ENCODE measurements around the gene MFSD12. TPM values are rescaled to one million over a fixed set of nuclear protein-coding genes. Genes with fewer than 3 reads are reported as not detected.

The MFSD12 gene
- total RNA-seq, 1 donor from 2014 or later = 181 TPM

GRCh38 chr19:3528080-3528479, 29.3 kb downstream of the MFSD12 start:
- Histone ChIP-seq H3K79me2 (ENCODE audit: insufficient read depth, low read length) (peaks cover 28% of the 10 kb centered on the region), H3K36me3 (ENCODE audit: insufficient read depth, low read length) (peaks cover 4% of the 10 kb centered on the region), H3K4me3 (ENCODE audit: insufficient read depth, low read depth, low read length) (no peak overlapping the region), H3K4me2 (ENCODE audit: low read length) (no peak overlapping the region), H4K20me1 (ENCODE audit: insufficient read depth, low read length) (peaks cover 52% of the 10 kb centered on the region), H3K9ac (ENCODE audit: low read length) (no peak overlapping the region), H3K27ac (ENCODE audit: low read depth, low read length) (no peak overlapping the region), H3K4me1 (ENCODE audit: insufficient read depth, low read length) (no peaks in the 10 kb centered on the region), H3K27me3 (ENCODE audit: insufficient read depth, low read length) (no peaks in the 10 kb centered on the region), H3K9me3 (ENCODE audit: insufficient read depth, low read depth, low read length) (no peaks in the 10 kb centered on the region), H2AFZ (ENCODE audit: low read depth, low read length) (no peak overlapping the region)
- Mint-ChIP-seq H3K27me3 (ENCODE audit: low read depth, unreplicated experiment) (no peaks in the 10 kb centered on the region), H3K4me1 (ENCODE audit: low read depth, unreplicated experiment) (no peaks in the 10 kb centered on the region), H3K36me3 (ENCODE audit: low read depth, unreplicated experiment) (peaks cover 8% of the 10 kb centered on the region), H3K9me3 (ENCODE audit: unreplicated experiment) (no peaks in the 10 kb centered on the region), H3K4me3 (ENCODE audit: unreplicated experiment) (no peak overlapping the region), H3K27ac (ENCODE audit: unreplicated experiment) (no peak overlapping the region)
- FAIRE-seq = no peak
- TF ChIP-seq CTCF (IDR thresholded peaks at IDR 0.05; ENCODE audit: insufficient read depth, low read depth, low read length) (no peak), EZH2 (IDR thresholded peaks at IDR 0.05; ENCODE audit: insufficient read depth, low read length) (no peak)
- DNase-seq (ENCODE audit: low read depth) = no peak

GRCh38 chr19:3527238-3527910, 30.0 kb downstream of the MFSD12 start:
- Mint-ChIP-seq H3K4me3 (ENCODE audit: unreplicated experiment) (no peak overlapping the region), H3K27me3 (ENCODE audit: low read depth, unreplicated experiment) (no peaks in the 10 kb centered on the region), H3K9me3 (ENCODE audit: unreplicated experiment) (no peaks in the 10 kb centered on the region), H3K36me3 (ENCODE audit: low read depth, unreplicated experiment) (peaks cover 6% of the 10 kb centered on the region), H3K27ac (ENCODE audit: unreplicated experiment) (no peak overlapping the region), H3K4me1 (ENCODE audit: low read depth, unreplicated experiment) (no peaks in the 10 kb centered on the region)
- TF ChIP-seq EZH2 (IDR thresholded peaks at IDR 0.05; ENCODE audit: insufficient read depth, low read length) (no peak), CTCF (IDR thresholded peaks at IDR 0.05; ENCODE audit: insufficient read depth, low read depth, low read length) (no peak)
- Histone ChIP-seq H3K79me2 (ENCODE audit: insufficient read depth, low read length) (peaks cover 34% of the 10 kb centered on the region), H3K4me3 (ENCODE audit: insufficient read depth, low read depth, low read length) (no peak overlapping the region), H3K9me3 (ENCODE audit: insufficient read depth, low read depth, low read length) (no peaks in the 10 kb centered on the region), H3K4me2 (ENCODE audit: low read length) (no peak overlapping the region), H2AFZ (ENCODE audit: low read depth, low read length) (no peak overlapping the region), H3K27ac (ENCODE audit: low read depth, low read length) (no peak overlapping the region), H4K20me1 (ENCODE audit: insufficient read depth, low read length) (peaks cover 59% of the 10 kb centered on the region), H3K27me3 (ENCODE audit: insufficient read depth, low read length) (no peaks in the 10 kb centered on the region), H3K36me3 (ENCODE audit: insufficient read depth, low read length) (peaks cover 4% of the 10 kb centered on the region), H3K9ac (ENCODE audit: low read length) (no peak overlapping the region), H3K4me1 (ENCODE audit: insufficient read depth, low read length) (no peaks in the 10 kb centered on the region)
- FAIRE-seq (no peak), DNase-seq (ENCODE audit: low read depth) (no peak)

DNA sequence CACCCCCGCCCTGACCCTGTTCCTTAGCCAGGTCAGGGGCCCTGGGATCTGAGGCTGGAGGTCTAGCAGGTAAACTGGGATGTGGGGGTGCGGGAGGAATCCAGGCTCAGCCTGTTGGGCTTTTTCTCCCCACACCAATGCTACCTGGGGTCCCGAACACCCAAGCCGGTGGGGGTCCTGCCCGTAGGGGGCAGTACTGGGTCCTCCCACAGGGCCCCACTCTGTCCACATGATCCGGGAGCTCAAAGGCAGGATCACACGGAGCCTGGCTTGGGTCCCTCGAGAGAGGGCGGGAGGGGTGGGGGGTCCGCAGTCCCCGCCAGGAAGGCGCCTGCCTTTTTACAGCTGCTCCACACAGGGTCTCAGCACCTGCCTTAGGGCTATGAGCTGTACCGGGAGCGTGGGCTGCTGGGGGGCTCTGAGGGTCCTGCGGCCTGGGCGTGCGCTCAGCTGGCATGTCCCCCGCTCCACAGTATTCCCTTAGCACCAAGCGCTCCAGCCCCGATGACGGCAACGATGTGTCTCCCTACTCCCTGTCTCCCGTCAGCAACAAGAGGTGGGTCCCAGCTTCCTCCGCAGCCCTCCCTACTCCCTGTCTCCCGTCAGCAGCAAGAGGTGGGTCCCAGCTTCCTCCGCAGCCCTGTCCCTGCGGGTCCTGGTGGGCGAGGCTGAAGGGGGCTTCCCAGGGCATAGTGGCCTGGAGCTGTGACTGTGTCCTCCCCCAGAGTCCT, 30.7 kb downstream of the MFSD12 start:
- Histone ChIP-seq H3K4me3 (ENCODE audit: insufficient read depth, low read depth, low read length) (no peak overlapping the region), H3K4me2 (ENCODE audit: low read length) (no peak overlapping the region), H3K27ac (ENCODE audit: low read depth, low read length) (no peak overlapping the region), H3K79me2 (ENCODE audit: insufficient read depth, low read length) (peaks cover 41% of the 10 kb centered on the region), H3K9me3 (ENCODE audit: insufficient read depth, low read depth, low read length) (no peaks in the 10 kb centered on the region), H3K4me1 (ENCODE audit: insufficient read depth, low read length) (no peaks in the 10 kb centered on the region), H3K36me3 (ENCODE audit: insufficient read depth, low read length) (peaks cover 4% of the 10 kb centered on the region), H3K27me3 (ENCODE audit: insufficient read depth, low read length) (no peaks in the 10 kb centered on the region), H4K20me1 (ENCODE audit: insufficient read depth, low read length) (peaks cover 65% of the 10 kb centered on the region), H3K9ac (ENCODE audit: low read length) (no peak overlapping the region), H2AFZ (ENCODE audit: low read depth, low read length) (no peak overlapping the region)
- H3K4me1 Mint-ChIP-seq (ENCODE audit: low read depth, unreplicated experiment) = no peaks in the 10 kb centered on the region
- no peaks in the 10 kb centered on the region for H3K27me3 Mint-ChIP-seq (ENCODE audit: low read depth, unreplicated experiment)
- no peaks in the 10 kb centered on the region for H3K9me3 Mint-ChIP-seq (ENCODE audit: unreplicated experiment)
- no peak overlapping the region for H3K4me3 Mint-ChIP-seq (ENCODE audit: unreplicated experiment)
- FAIRE-seq (no peak), DNase-seq (ENCODE audit: low read depth) (no peak)
- H3K27ac Mint-ChIP-seq (ENCODE audit: unreplicated experiment) = no peak overlapping the region
- TF ChIP-seq EZH2 (IDR thresholded peaks at IDR 0.05; ENCODE audit: insufficient read depth, low read length) (no peak), CTCF (IDR thresholded peaks at IDR 0.05; ENCODE audit: insufficient read depth, low read depth, low read length) (no peak)
- H3K36me3 Mint-ChIP-seq (ENCODE audit: low read depth, unreplicated experiment) = peaks cover 6% of the 10 kb centered on the region

Measured in astrocyte (in vitro differentiated cells and primary cell).